ENCODE data around the gene GLB1L. TPM values are rescaled to one million over a fixed set of nuclear protein-coding genes. Genes with fewer than 3 reads are reported as not detected.

GLB1L gene
- total and polyA plus RNA-seq, 8 donors: 0.58 to 31.4 (median 3.1) TPM; not detected in 1

DNA sequence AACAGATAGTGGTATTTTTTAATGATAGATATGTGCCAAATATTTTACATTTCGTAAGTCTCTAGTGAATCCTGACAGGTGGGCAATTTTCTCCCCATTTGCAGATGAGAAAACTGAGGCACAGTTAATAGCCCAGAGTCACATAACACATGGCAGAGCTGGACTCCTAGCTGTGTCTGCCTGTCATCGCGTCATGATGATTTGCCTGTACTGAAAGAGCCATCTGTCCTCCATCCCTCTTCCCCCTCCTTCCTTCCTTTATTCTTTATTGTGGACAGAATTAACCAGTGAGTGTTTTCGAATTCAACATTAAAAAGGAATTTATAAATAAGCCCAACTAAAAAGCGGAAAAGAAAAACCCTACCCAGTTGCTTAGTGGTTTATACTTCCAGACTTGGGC, 37.1 kb upstream of the GLB1L start:
- Histone ChIP-seq H3K27ac (peak overlapping the region in 1 of 5 donors; percentile 100), H3K4me1 (peaks cover 21 to 71% (median 44%) of the 10 kb centered on the region in 4 donors), H3K27me3 (no peaks in the 10 kb centered on the region), H3K9me3 (no peaks in the 10 kb centered on the region), H3K36me3 (peaks cover 43 to 64% (median 60%) of the 10 kb centered on the region in 4 donors), H3K4me3 (no peak overlapping the region)
- DNase-seq: no peak
- TF ChIP-seq POLR2AphosphoS5 (IDR thresholded peaks at IDR 0.05): no peak
- no peak for TF ChIP-seq EP300 (IDR thresholded peaks at IDR 0.05)
- TF ChIP-seq, protein P1, sequence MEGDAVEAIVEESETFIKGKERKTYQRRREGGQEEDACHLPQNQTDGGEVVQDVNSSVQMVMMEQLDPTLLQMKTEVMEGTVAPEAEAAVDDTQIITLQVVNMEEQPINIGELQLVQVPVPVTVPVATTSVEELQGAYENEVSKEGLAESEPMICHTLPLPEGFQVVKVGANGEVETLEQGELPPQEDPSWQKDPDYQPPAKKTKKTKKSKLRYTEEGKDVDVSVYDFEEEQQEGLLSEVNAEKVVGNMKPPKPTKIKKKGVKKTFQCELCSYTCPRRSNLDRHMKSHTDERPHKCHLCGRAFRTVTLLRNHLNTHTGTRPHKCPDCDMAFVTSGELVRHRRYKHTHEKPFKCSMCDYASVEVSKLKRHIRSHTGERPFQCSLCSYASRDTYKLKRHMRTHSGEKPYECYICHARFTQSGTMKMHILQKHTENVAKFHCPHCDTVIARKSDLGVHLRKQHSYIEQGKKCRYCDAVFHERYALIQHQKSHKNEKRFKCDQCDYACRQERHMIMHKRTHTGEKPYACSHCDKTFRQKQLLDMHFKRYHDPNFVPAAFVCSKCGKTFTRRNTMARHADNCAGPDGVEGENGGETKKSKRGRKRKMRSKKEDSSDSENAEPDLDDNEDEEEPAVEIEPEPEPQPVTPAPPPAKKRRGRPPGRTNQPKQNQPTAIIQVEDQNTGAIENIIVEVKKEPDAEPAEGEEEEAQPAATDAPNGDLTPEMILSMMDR (IDR thresholded peaks at IDR 0.05): no peak
- TF ChIP-seq POLR2A (IDR thresholded peaks at IDR 0.05): no peak
- 85 to 96% (median 91%) methylated on average over 5 of the region's 5 CpGs for WGBS, 5 donors
- intact Hi-C loops (cut with DNase I; ENCODE audit: low total_unique reads): loop anchor here (10.0 kb wide), 1 partner anchor 58 kb away; the partner anchor contains the start of genes ANKZF1 and ATG9A

DNA sequence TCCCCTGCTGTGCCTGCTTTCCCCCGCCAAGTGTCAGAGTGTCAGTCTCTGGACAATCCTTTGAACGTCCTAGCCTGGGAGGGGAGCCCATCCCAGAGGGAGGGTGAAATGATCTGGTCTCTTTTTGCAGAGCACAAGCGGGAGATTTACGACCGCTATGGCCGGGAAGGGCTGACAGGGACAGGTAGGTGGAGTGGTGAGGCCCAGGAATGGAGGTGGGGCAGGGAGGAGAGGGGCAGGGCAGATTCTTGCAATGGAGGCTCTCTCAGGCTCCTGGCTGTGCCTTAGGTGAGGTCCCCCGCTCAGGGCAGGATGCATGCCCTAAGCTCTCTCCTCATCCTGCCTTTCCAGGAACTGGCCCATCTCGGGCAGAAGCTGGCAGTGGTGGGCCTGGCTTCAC, 36.3 kb upstream of the GLB1L start:
- DNase-seq: no peak
- TF ChIP-seq EP300 (IDR thresholded peaks at IDR 0.05): no peak
- TF ChIP-seq POLR2A (IDR thresholded peaks at IDR 0.05): no peak
- TF ChIP-seq POLR2AphosphoS5 (IDR thresholded peaks at IDR 0.05): no peak
- TF ChIP-seq, protein P1 (IDR thresholded peaks at IDR 0.05): no peak
- Histone ChIP-seq H3K4me3 (no peak overlapping the region), H3K36me3 (peaks cover 43 to 61% (median 60%) of the 10 kb centered on the region in 4 donors), H3K27ac (peak overlapping the region in 1 of 5 donors; percentile 100), H3K9me3 (no peaks in the 10 kb centered on the region), H3K4me1 (peaks cover 22 to 72% (median 44%) of the 10 kb centered on the region in 4 donors), H3K27me3 (no peaks in the 10 kb centered on the region)
- 86 to 93% (median 90%) methylated on average over 7 to 8 of the region's 8 CpGs for WGBS, 5 donors
- intact Hi-C loops (cut with DNase I; ENCODE audit: low total_unique reads): loop anchor here (10.0 kb wide), 1 partner anchor 57 kb away; the partner anchor contains the start of genes ANKZF1 and ATG9A

DNA sequence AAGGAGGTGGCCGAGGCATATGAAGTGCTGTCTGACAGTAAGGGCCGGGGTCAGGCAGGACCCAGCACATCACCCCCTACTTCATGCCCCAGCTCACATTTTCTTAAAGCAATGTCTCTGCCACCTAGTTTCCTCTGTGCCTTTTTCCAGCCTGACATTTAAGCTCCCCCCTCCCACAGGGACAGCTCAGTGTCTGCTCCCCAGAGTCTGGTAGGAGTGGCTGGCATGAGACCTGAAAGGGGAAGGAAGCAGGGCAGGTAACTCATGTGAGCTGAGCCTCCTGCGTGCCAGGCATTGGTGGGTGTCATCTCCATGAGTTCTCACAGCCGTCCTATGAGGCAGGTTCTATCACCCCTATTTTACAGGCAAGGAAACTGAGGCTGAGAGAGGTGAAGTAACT, 35.4 kb upstream of the GLB1L start:
- Histone ChIP-seq H3K4me1 (peaks cover 22 to 62% (median 40%) of the 10 kb centered on the region in 4 donors), H3K9me3 (no peaks in the 10 kb centered on the region), H3K36me3 (peaks cover 42 to 54% (median 52%) of the 10 kb centered on the region in 4 donors), H3K4me3 (peak overlapping the region in 2 of 4 donors; percentile 51 to 69), H3K27ac (peak overlapping the region in 3 of 5 donors; percentile 98 to 100 (median 99)), H3K27me3 (no peaks in the 10 kb centered on the region)
- 80 to 93% (median 92%) methylated on average over 4 of the region's 4 CpGs for WGBS, 5 donors
- intact Hi-C loops (cut with DNase I; ENCODE audit: low total_unique reads): loop anchor here (10.0 kb wide), 1 partner anchor 56 kb away; the partner anchor contains the start of genes ANKZF1 and ATG9A
- no peak for DNase-seq
- TF ChIP-seq EP300 (IDR thresholded peaks at IDR 0.05) (no peak), POLR2AphosphoS5 (IDR thresholded peaks at IDR 0.05) (no peak), POLR2A (IDR thresholded peaks at IDR 0.05) (no peak)
- TF ChIP-seq, protein P1 (IDR thresholded peaks at IDR 0.05): no peak

GRCh38 chr2:219279916-219280516, 34.8 kb upstream of the GLB1L start:
- no peak for DNase-seq
- H3K4me1 ChIP-seq: peaks cover 22 to 56% (median 36%) of the 10 kb centered on the region in 4 donors
- TF ChIP-seq EP300 (IDR thresholded peaks at IDR 0.05): no peak
- TF ChIP-seq, protein P1 (IDR thresholded peaks at IDR 0.05): peak in 1 of 7 experiments; percentile 3
- H3K4me3 ChIP-seq: peak overlapping the region; percentile 51 to 74 (median 70)
- peaks cover 36 to 47% (median 46%) of the 10 kb centered on the region in 4 donors for H3K36me3 ChIP-seq
- H3K27ac ChIP-seq: peak overlapping the region; percentile 96 to 100 (median 99)
- 36 to 43% (median 43%) methylated on average over 12 of the region's 12 CpGs for WGBS, 5 donors
- intact Hi-C loops (cut with DNase I; ENCODE audit: low total_unique reads): loop anchor here (10.0 kb wide), 1 partner anchor 55 kb away; the partner anchor contains the start of genes ANKZF1 and ATG9A
- H3K9me3 ChIP-seq: no peaks in the 10 kb centered on the region
- no peaks in the 10 kb centered on the region for H3K27me3 ChIP-seq
